ENCODE results near the gene ZFAND4. TPM values are rescaled to one million over a fixed set of nuclear protein-coding genes. Genes with fewer than 3 reads are reported as not detected.

ZFAND4 gene
- total and polyA plus RNA-seq, 2 donors (not counting 3 experiments of a cell fraction or from before 2014, with no cell fraction given): 1.5 to 7.8 TPM

DNA sequence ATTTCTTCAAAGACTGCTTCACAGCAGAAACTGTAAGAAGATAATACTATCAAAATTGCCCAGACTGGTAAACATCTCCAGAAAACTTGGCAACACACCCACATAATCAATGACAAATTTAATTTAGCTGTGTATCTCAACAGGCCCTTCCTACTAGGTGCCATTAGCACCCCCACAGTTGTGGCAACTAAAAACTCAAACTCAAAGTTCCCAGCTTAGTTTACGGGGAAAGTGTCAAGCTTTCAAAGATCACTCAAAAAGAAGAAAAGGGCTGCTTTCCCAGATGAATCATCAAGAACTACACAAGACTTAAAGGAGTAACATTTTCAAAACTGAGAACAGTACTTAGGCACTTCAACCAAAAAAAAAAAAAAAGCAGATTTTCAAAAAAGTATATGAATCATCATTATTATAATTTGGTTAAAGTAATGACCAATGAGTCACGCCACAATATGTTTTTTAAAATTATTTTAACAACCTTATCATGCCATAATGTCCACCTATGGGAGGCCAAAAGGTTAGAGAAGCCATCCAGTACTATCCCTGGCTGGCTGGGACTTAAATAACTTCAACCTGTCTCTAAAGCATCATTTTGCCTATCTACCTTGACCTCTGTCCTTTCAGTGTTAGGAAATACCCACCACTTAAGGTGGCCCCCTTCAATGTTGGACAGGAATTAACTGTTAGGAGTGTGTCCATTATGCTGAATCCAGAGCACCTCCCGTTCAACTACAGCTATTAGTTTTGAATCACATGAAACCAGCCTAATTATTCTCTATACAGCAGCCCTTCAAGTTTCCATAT is 90.8 kb downstream of the ZFAND4 start:
- ChIA-PET POLR2A (no interaction called here), CTCF (interaction anchor here (1.1 to 1.3 kb wide), 2 partner anchors 12 to 15 kb away, joined by 3 read pairs; no protein-coding TSS in a partner anchor)
- intact Hi-C loops (cut with micrococcal nuclease): loop anchor here (2.0 kb wide), 1 partner anchor 25 kb away; no protein-coding TSS in a partner anchor
- Histone ChIP-seq H4K20me1 (replicated peaks; ENCODE audit: control insufficient read depth, extremely low read depth, insufficient read depth, low read length) (no peaks in the 10 kb centered on the region), H3K27ac (ENCODE audit: insufficient read depth, low read depth, low read length) (no peak overlapping the region), H3K9me3 (replicated peaks; ENCODE audit: control insufficient read depth, insufficient read depth, low read length) (no peaks in the 10 kb centered on the region), H3K4me3 (replicated peaks in 1 of 3; ENCODE audit: insufficient read depth in 1 of 3, low read depth in 1 of 3, low read length in 3 of 3) (no peak overlapping the region), H3K9ac (replicated peaks; ENCODE audit: extremely low read depth, insufficient read depth, low read length) (no peak overlapping the region), H3K4me1 (ENCODE audit: control insufficient read depth, extremely low read depth, insufficient read depth, low read length) (no peaks in the 10 kb centered on the region), H3K27me3 (ENCODE audit: control insufficient read depth in 2 of 2, insufficient read depth in 2 of 2, low read length in 2 of 2) (no peaks in the 10 kb centered on the region), H3K9me1 (replicated peaks; ENCODE audit: control insufficient read depth, extremely low read depth, insufficient read depth, low read length) (no peaks in the 10 kb centered on the region), H3K79me2 (ENCODE audit: control insufficient read depth, insufficient read depth, low read length) (no peaks in the 10 kb centered on the region), H3K4me2 (ENCODE audit: insufficient read depth, low read length) (no peak overlapping the region), H3K36me3 (ENCODE audit: control insufficient read depth in 2 of 2, extremely low read depth in 1 of 2, insufficient read depth in 2 of 2, low read length in 2 of 2) (no peaks in the 10 kb centered on the region), H2AFZ (ENCODE audit: low read depth, low read length) (no peak overlapping the region)
- no peak for TF ChIP-seq MYC (IDR thresholded peaks at IDR 0.05; ENCODE audit: low read depth, low read length)
- TF ChIP-seq GATA2 (IDR thresholded peaks at IDR 0.05; ENCODE audit: insufficient read depth, insufficient read length, low read depth, low read length): no peak
- TF ChIP-seq, protein P1, sequence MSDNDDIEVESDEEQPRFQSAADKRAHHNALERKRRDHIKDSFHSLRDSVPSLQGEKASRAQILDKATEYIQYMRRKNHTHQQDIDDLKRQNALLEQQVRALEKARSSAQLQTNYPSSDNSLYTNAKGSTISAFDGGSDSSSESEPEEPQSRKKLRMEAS (IDR thresholded peaks at IDR 0.05; ENCODE audit: insufficient read depth, insufficient read length): no peak
- TF ChIP-seq, protein P2, sequence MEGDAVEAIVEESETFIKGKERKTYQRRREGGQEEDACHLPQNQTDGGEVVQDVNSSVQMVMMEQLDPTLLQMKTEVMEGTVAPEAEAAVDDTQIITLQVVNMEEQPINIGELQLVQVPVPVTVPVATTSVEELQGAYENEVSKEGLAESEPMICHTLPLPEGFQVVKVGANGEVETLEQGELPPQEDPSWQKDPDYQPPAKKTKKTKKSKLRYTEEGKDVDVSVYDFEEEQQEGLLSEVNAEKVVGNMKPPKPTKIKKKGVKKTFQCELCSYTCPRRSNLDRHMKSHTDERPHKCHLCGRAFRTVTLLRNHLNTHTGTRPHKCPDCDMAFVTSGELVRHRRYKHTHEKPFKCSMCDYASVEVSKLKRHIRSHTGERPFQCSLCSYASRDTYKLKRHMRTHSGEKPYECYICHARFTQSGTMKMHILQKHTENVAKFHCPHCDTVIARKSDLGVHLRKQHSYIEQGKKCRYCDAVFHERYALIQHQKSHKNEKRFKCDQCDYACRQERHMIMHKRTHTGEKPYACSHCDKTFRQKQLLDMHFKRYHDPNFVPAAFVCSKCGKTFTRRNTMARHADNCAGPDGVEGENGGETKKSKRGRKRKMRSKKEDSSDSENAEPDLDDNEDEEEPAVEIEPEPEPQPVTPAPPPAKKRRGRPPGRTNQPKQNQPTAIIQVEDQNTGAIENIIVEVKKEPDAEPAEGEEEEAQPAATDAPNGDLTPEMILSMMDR (IDR thresholded peaks at IDR 0.05; ENCODE audit: extremely low read depth in 1 of 2, insufficient read depth in 1 of 2, low read depth in 1 of 2, low read length in 2 of 2): no peak
- no peak for TF ChIP-seq POLR2AphosphoS5 (IDR thresholded peaks at IDR 0.05; ENCODE audit: insufficient read depth, low read depth, low read length)
- TF ChIP-seq JUN (IDR thresholded peaks at IDR 0.05; ENCODE audit: borderline replicate concordance, insufficient read depth, insufficient read length, low read depth): no peak
- TF ChIP-seq POLR2A (IDR thresholded peaks at IDR 0.05; ENCODE audit: low read depth, low read length): no peak
- TF ChIP-seq EZH2 (IDR thresholded peaks at IDR 0.05; ENCODE audit: borderline replicate concordance, low read depth, low read length, severe bottlenecking): no peak
- no peak for TF ChIP-seq FOS (IDR thresholded peaks at IDR 0.05; ENCODE audit: borderline replicate concordance, insufficient read depth, low read length)
- DNase-seq (ENCODE audit: low read depth, low spot score) (no peak), FAIRE-seq (no peak)
- BruUV-seq (replicated peaks): no TSS peak
- dilution Hi-C loops (cut with MboI; ENCODE audit: extremely low pct_ligation_motif_present, low sequenced_read_pairs): no loop called here
